ENCODE data around the gene C20orf204.

C20orf204 gene

DNA sequence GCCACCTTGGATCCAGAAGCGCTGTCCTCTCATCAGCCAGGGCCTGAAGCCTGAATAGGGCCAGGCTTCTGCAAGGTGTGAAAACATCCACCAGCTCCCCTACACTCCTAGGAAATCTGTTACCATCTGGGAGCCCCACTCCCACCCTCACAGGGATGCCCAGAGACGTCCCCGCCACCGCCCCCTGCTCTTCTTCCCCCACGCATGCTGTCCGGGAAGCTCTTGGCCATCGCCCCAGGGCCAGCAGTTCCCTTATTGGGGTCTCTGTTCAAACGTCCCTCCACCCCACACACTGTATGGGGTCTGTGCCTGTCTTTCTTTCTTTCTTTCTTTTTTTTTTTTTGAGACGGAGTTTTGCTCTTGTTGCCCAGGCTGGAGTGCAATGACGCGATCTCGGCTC is 39.6 kb downstream of the C20orf204 start:
- DNase-seq (ENCODE audit: extremely low read depth, low read depth): no peak
- TF ChIP-seq, protein P1, sequence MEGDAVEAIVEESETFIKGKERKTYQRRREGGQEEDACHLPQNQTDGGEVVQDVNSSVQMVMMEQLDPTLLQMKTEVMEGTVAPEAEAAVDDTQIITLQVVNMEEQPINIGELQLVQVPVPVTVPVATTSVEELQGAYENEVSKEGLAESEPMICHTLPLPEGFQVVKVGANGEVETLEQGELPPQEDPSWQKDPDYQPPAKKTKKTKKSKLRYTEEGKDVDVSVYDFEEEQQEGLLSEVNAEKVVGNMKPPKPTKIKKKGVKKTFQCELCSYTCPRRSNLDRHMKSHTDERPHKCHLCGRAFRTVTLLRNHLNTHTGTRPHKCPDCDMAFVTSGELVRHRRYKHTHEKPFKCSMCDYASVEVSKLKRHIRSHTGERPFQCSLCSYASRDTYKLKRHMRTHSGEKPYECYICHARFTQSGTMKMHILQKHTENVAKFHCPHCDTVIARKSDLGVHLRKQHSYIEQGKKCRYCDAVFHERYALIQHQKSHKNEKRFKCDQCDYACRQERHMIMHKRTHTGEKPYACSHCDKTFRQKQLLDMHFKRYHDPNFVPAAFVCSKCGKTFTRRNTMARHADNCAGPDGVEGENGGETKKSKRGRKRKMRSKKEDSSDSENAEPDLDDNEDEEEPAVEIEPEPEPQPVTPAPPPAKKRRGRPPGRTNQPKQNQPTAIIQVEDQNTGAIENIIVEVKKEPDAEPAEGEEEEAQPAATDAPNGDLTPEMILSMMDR (IDR thresholded peaks at IDR 0.05; ENCODE audit: low read depth, low read length): no peak

DNA sequence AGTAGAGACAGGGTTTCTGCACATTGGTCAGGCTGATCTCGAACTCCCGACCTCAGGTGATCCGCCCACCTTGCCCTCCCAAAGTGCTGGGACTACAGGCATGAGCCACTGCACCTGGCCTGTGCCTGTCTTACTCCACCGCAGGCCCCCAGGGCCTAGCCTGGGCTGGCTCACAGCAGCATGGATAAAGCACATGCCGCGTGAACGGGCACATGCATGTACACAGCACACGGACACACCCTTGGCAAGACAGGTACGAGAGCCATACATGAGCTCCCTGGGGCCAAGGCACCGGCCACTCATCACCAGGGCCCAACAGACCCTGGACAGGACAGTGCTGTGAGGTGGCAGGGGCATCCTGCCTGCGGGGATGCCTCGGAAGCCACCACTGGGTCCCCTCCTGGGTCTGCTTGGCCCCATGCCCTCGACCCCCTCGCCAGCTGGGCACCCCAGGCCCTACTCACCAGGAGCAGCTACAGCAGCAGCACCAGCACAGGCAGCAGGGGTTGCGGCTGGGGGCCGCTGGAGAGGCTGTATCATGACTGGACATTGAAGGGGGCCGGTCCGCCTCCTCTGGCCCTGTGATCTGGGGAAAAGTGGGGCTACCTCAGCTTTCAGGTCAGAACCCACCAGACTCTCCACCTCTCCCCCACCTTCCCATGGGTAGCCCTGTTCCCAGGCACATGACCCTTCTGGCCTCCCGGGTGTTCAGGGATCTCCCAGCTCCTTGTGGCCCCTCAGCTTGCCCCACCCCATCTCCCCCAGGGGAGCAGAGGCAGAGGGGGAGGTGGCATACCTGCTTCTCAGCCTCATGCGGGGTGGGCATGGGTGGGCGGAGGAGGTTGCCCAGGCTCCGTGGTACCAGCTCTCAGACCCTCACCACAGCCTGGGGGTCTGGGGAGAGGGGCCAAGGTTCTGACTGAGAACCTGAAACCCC is 40.3 kb downstream of the C20orf204 start:
- TF ChIP-seq, protein P1 (IDR thresholded peaks at IDR 0.05; ENCODE audit: low read depth, low read length): no peak
- no peak for DNase-seq (ENCODE audit: extremely low read depth, low read depth)

DNA sequence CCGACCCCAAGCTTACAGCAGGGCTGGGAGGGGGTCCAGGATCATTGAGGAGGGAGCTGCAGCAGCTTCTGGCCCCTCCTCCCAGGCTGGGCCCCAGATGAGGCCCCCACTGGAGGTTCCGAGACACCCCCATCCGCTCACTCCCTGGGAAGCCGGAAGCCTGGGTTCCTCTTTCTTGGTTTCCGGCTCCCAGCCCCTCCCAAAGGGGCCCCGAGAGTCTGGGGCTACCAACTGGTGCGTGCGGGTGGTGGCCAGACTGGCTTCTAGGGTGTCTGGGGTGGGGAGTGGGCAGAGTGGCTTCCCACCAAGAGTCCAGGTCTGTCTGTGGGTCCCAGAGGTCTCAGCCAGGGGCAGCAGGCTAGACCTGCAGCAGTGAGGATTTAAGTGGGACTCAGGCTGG is 41.1 kb downstream of the C20orf204 start:
- TF ChIP-seq, protein P1 (IDR thresholded peaks at IDR 0.05; ENCODE audit: low read depth, low read length): no peak
- no peak for DNase-seq (ENCODE audit: extremely low read depth, low read depth)

DNA sequence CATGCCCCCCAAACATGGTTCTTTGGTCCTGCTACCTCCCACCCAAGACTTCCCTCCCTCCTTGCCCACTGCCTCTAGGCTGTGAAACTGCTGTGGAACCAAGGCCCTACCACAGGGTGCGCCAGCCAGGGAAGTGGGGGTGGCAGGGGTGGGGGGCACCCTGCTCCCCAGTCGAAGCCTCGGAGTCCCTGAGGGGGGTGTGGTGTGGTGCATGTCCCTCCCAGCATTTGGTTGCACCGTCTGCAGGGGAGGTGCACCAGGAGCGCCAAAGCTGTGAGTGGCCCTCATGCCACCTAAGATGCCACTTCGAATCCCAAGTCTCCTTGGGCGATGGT is 41.5 kb downstream of the C20orf204 start:
- TF ChIP-seq, protein P1 (IDR thresholded peaks at IDR 0.05; ENCODE audit: low read depth, low read length): no peak
- DNase-seq (ENCODE audit: extremely low read depth, low read depth): no peak

DNA sequence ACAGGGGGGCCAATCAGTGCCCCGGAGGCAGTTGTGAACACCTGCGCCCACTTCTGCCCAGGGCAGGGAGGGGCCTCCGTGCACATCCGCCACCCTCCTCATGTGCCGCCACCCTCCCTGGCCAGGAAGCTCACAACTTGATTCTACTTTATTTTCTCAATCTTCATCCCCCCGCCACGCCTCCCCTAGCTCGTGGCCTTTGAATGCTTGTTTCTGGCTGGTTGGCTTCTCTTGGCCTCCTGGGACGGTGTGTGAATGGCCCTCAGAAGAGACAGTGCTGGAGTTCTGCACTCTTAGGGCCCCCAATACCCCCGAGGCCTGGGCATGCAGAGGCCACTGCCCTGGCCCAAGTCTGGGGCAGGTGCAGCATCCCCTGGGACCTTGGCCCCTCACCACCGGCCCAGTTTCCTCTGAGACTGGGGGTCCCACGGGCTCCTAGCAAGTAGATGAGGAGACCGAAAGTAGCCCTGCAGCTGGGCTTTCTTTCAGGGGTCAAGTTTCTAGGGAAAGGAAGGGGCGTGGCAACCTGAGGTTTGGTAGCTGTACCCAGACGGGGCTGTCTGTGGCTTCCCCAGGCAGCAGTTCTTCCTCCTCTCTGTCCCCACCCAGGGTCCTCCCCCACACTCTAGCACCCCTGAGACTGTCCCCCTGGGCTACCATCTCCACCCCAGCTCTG is 42.0 kb downstream of the C20orf204 start:
- DNase-seq (ENCODE audit: extremely low read depth, low read depth): no peak
- TF ChIP-seq, protein P1 (IDR thresholded peaks at IDR 0.05; ENCODE audit: low read depth, low read length): no peak

DNA sequence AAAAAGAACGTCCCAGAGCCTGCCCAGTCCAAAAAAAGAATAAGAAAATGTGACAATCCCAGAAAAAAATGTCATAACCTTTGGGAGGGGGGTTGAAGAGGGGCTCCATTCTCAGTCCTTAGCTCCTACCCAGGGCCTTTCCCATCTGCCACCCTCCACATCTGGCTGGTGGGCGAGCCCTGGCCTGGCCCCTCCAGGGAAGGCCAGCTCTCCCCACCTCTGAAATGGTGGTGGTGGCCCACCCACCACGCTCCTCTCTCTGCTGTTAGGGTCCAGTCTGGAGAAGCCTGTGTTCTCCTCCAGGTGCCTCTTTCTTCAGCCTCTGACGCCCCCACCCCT is 42.9 kb downstream of the C20orf204 start:
- TF ChIP-seq, protein P1 (IDR thresholded peaks at IDR 0.05; ENCODE audit: low read depth, low read length): no peak
- DNase-seq (ENCODE audit: extremely low read depth, low read depth): no peak
